Nephron progenitor cell (in vitro differentiated cells): ENCODE results near the gene SLC17A9.

ENCODE experiments used
- DNase-seq: peaks from one replicate; pipeline ENCODE4 v3.0.0; 2021
- H3K27ac Mint-ChIP-seq: 2 replicates; pipeline ENCODE4 v1.8.0; 2021; ENCODE audit warnings: mild to moderate bottlenecking, moderate library complexity, mixed read lengths
- H3K27me3 Mint-ChIP-seq: 2 replicates; pipeline ENCODE4 v1.8.0; 2021; ENCODE audit warnings: mild to moderate bottlenecking, low read depth, mixed read lengths; ENCODE audit not compliant: poor library complexity
- H3K36me3 Mint-ChIP-seq: 2 replicates; pipeline ENCODE4 v1.8.0; 2021; ENCODE audit warnings: low read depth, mixed read lengths
- H3K4me1 Mint-ChIP-seq: 2 replicates; pipeline ENCODE4 v1.8.0; 2021; ENCODE audit warnings: mixed read lengths
- H3K4me3 Mint-ChIP-seq: 2 replicates; pipeline ENCODE4 v1.8.0; 2021; ENCODE audit warnings: mild to moderate bottlenecking, moderate library complexity, mixed read lengths
- H3K9me3 Mint-ChIP-seq: 2 replicates; pipeline ENCODE4 v1.8.0; 2021; ENCODE audit warnings: mild to moderate bottlenecking, moderate library complexity, mixed read lengths
- TF ChIP-seq, protein P1 (sequence below): fragments of 200-600 bp; sonication (generic); IDR thresholded peaks from 2 replicates; pipeline ENCODE4 v1.5.0; 2021; ENCODE audit warnings: antibody characterized with exemption

The SLC17A9 gene

DNA sequence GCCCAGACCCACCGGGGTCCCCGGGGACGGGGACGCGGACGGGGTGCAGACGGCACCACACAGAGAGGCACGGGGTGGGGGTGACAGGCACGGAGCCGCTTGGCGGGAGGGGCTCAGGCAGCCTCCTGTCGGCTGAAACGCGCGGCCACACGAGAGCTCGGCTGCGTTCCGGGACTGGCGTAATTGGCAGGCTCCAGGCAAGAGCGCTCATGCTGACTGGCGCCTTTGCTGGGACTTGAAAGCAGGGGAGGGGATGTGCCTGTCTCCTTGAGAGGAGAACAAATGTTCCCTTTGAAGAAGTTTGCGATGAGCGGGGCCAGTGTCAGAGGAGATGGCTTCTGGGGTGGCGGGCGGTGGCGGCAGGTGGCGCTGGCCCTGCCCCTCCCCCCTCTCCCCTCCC lies 28.5 kb downstream of the SLC17A9 start:
- TF ChIP-seq, protein P1, sequence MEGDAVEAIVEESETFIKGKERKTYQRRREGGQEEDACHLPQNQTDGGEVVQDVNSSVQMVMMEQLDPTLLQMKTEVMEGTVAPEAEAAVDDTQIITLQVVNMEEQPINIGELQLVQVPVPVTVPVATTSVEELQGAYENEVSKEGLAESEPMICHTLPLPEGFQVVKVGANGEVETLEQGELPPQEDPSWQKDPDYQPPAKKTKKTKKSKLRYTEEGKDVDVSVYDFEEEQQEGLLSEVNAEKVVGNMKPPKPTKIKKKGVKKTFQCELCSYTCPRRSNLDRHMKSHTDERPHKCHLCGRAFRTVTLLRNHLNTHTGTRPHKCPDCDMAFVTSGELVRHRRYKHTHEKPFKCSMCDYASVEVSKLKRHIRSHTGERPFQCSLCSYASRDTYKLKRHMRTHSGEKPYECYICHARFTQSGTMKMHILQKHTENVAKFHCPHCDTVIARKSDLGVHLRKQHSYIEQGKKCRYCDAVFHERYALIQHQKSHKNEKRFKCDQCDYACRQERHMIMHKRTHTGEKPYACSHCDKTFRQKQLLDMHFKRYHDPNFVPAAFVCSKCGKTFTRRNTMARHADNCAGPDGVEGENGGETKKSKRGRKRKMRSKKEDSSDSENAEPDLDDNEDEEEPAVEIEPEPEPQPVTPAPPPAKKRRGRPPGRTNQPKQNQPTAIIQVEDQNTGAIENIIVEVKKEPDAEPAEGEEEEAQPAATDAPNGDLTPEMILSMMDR: no peak
- DNase-seq: peak; percentile 55
- no peaks in the 10 kb centered on the region for H3K36me3 Mint-ChIP-seq
- peaks cover 33% of the 10 kb centered on the region for H3K27me3 Mint-ChIP-seq
- H3K4me3 Mint-ChIP-seq: no peak overlapping the region
- H3K9me3 Mint-ChIP-seq: no peaks in the 10 kb centered on the region
- H3K27ac Mint-ChIP-seq: no peak overlapping the region
- peaks cover 65% of the 10 kb centered on the region for H3K4me1 Mint-ChIP-seq

DNA sequence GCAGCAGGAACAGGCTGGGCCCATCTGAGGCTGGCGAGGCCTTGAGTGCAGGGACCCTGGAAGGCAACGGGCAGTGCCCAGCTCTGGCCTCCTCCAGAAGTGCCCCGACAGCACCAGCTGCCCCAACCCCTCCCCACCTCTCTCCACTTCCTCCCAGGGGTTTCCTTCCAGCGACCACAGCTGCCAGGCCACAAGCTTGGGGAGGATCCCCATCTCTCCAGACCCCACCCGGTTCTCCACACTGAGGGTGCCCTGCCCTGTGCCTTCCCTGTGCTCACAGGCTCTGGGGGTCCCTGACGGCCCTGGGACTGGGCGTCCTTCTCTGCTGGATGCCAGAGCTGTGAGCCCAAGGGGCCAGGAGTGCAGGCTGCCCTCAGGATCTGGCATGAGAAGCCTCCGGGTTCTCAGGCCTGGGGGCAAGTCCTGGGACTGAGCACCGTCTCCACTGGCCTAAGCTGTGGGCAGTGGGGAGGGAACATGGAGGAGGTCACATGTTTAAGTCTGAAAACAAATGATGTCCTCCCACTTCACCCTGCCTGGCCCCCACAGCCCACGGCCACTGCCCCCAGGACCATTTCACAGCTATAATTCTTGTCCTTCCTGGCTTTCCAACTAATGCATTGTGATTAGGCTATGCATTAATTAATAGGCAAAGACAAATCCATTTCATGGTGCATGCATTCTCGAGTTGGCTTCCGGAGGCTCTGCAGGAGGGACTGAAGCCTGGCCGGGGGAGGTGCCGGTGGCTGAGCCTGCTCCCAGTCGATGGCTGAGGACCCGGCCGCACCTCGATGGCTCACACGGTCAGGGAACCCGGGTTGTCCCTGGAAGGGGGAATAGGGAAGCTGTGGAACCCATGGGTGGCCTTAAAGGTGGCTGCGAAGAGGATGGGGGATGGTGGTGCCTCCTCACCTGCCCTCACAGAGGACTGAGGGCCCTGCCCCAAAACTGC lies 29.9 kb downstream of the SLC17A9 start:
- Mint-ChIP-seq H3K9me3 (no peaks in the 10 kb centered on the region), H3K4me3 (no peak overlapping the region), H3K36me3 (no peaks in the 10 kb centered on the region), H3K4me1 (peaks cover 56% of the 10 kb centered on the region), H3K27me3 (peaks cover 31% of the 10 kb centered on the region), H3K27ac (no peak overlapping the region)
- no peak for DNase-seq
- TF ChIP-seq, protein P1: no peak

DNA sequence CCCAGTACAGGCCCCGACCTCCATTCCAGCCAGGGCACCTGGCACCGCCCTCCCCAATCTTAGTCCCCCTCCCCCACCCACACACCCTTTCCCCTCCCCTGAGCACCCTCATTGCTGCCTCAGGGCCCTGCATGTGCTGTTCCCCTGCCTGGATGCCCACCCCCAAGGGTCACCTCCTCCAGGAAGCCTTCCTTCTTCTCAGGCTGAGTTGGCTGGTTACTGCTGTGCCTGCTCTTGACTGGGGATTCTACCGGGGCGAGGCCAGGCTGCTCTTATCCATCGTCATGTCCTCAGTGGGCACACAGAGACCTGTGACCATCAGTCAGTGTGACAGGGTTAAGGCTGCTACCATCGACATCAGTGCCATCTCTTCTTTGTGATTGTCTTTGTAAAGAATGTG lies 30.7 kb downstream of the SLC17A9 start:
- Mint-ChIP-seq H3K4me1 (peaks cover 54% of the 10 kb centered on the region), H3K36me3 (no peaks in the 10 kb centered on the region), H3K9me3 (no peaks in the 10 kb centered on the region), H3K27ac (no peak overlapping the region), H3K4me3 (no peak overlapping the region), H3K27me3 (peaks cover 31% of the 10 kb centered on the region)
- TF ChIP-seq, protein P1: no peak
- DNase-seq: no peak

DNA sequence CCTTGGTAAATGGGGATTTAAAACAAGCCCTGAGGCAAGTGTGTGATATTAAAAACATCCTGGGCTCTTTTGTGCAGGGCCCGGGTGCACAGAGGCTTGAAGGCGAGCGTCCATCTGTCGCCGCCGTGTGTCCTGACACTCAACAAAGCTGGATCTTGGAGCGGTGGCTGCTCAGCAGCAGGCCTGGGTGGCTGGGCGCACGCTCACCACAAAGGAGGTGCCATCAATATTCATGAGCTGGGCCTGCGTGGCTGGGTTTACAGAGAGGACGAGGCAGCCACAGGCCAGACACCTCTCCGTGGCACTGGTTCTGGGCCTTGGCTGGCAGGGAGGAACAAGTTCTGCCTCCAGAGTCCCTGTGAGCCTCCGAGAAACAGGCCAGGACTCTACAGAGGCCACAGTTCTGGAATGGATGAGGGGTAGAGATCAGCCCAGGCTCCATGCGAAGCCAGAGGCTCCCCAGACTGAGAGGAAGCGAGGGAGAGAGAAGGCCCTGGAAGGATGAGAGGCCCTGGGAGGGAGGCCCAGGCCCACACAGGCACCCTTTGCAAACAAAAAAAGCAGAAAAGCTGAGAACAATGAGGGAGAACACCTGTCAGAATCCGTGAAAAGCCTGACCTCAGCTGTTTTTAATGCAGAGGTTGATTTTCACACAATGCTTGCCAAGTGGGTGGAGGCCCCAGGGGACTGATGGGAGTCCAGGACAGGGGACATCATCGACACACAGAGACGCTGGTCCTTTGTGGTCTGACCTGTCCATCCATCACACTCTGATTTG lies 32.3 kb downstream of the SLC17A9 start:
- DNase-seq: no peak
- Mint-ChIP-seq H3K4me1 (peaks cover 40% of the 10 kb centered on the region), H3K4me3 (no peak overlapping the region), H3K9me3 (no peaks in the 10 kb centered on the region), H3K27me3 (peaks cover 40% of the 10 kb centered on the region), H3K36me3 (no peaks in the 10 kb centered on the region), H3K27ac (no peak overlapping the region)
- TF ChIP-seq, protein P1: no peak

GRCh38 chr20:62985444-62985778 lies 32.9 kb downstream of the SLC17A9 start:
- H3K4me3 Mint-ChIP-seq: no peak overlapping the region
- TF ChIP-seq, protein P1: no peak

More at GRCh38 chr20:62985444-62985778, 32.9 kb downstream of the SLC17A9 start:
- no peaks in the 10 kb centered on the region for H3K9me3 Mint-ChIP-seq
- no peak overlapping the region for H3K27ac Mint-ChIP-seq
- no peak for DNase-seq
- no peaks in the 10 kb centered on the region for H3K36me3 Mint-ChIP-seq
- peaks cover 38% of the 10 kb centered on the region for H3K4me1 Mint-ChIP-seq
- peaks cover 44% of the 10 kb centered on the region for H3K27me3 Mint-ChIP-seq
